Sigmoid colon (tissue), 7 donors: ENCODE data around the gene TAS2R43. TPM values are rescaled to one million over a fixed set of nuclear protein-coding genes. Genes with fewer than 3 reads are reported as not detected.
"Not testable (repeated sequence)": the region's sequence is repeated elsewhere in the genome, so short reads cannot be mapped to it uniquely, and the experiment has no call there.

Experiments
- DNase-seq: peaks from one replicate; pipeline ENCODE4 v3.0.0-alpha.2; 2019
- H3K27ac ChIP-seq, 4 donors: fragments of 200-600 bp; sonication (generic); one replicate each; pipeline ENCODE4 v1.5.1; 2016 to 2019; ENCODE audit warnings: mild to moderate bottlenecking in 1 of 4
- H3K27me3 ChIP-seq, 3 donors: fragments of 200-600 bp; sonication (generic); one replicate each; pipeline ENCODE4 v1.5.1; 2019; ENCODE audit warnings: mild to moderate bottlenecking in 1 of 3
- H3K36me3 ChIP-seq, 4 donors: fragments of 200-600 bp; sonication (generic); one replicate each; pipeline ENCODE4 v1.5.1; 2016 to 2019
- H3K4me1 ChIP-seq, 4 donors: fragments of 200-600 bp; sonication (generic); one replicate each; pipeline ENCODE4 v1.5.1; 2017 to 2019
- H3K4me3 ChIP-seq, 4 donors: fragments of 200-600 bp; sonication (generic); one replicate each; pipeline ENCODE4 v1.5.1; 2017 to 2019; ENCODE audit warnings: mild to moderate bottlenecking in 2 of 4, moderate library complexity in 1 of 4
- H3K9me3 ChIP-seq, 4 donors: fragments of 200-600 bp in 3 of 4; sonication (generic) in 3 of 4; one replicate each; pipeline versions ENCODE4 v1.5.1 to v1.6.1; 2013 to 2019
- EP300 ChIP-seq, 4 donors: sonication (generic); formaldehyde crosslinking; IDR thresholded peaks; one replicate each; pipeline ENCODE4 v1.6.1; 2017; ENCODE audit warnings: antibody characterized with exemption in 4 of 4
- POLR2A ChIP-seq, 2 donors: fragments of 450-650 bp; IDR thresholded peaks; one replicate each; pipeline ENCODE4 v1.6.1; 2016; ENCODE audit warnings: antibody characterized with exemption in 2 of 2, mild to moderate bottlenecking in 2 of 2, moderate library complexity in 2 of 2
- POLR2AphosphoS5 ChIP-seq, 4 donors: sonication (generic); formaldehyde crosslinking; IDR thresholded peaks; one replicate each; pipeline ENCODE4 v1.6.1; 2017; ENCODE audit warnings: antibody characterized with exemption in 4 of 4
- WGBS, 2 donors: extraction: QIAGEN DNeasy Blood & Tissue Kit; methylation state at CpG; one replicate each; pipeline ENCODE4 v1.1.7; 2013; 5-methylcytosine and 5-hydroxymethylcytosine counted together
- intact Hi-C: fragments of 100-400 bp; cut with DNase I; formaldehyde crosslinking; loops from one replicate; pipeline ENCODE4 v1.15.1; 2023
- polyA plus RNA-seq, 3 donors: library from polyadenylated mRNA; stranded (reverse); fragments of 200-250 nt; gene quantifications; one replicate each; pipeline ENCODE4 v1.2.3, GENCODE V29; 2013
- total RNA-seq, 4 donors: library from RNA; depleted of rRNA; stranded (reverse); fragments of >200 nt; gene quantifications; one replicate each; pipeline ENCODE4 v1.1.0, GENCODE V29; 2016
- TF ChIP-seq, protein P1 (sequence below), 4 experiments: fragments of 450-650 bp in 3 of 4; fragments of 200-600 bp in 1 of 4; IDR thresholded peaks; one replicate each; pipeline ENCODE4 v1.5.1; 2016 to 2019; ENCODE audit warnings: antibody characterized with exemption in 4 of 4, mild to moderate bottlenecking in 3 of 4, moderate library complexity in 2 of 4
- donor health status: healthy with polysubstance abuse.
- donor health status: Bipolar disorder and iron deficiency.
- donor health status: healthy.

The TAS2R43 gene
- total and polyA plus RNA-seq, 7 donors: 2.1 to 10.0 (median 3.6) TPM; not detected in 3

DNA sequence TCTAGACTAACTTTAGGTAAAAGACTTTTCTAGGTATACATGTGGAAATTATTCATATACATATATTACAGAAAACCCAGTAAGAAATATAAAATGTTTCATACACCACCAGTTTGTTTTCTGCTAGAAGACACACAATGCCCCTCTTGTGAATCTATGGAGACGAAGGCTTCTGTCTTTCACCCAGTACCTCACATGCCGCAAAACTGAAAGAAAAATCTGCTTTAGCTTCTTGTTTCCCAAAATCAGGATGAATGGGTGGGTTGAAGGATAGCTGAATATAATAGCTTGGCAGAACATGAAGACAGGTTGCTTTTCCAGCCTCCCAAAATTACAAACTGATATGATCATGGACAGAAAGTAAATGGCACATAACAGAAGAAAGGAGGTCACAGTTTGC lies 41.0 kb upstream of the TAS2R43 start:
- H3K27me3 ChIP-seq: no peaks in the 10 kb centered on the region
- DNase-seq: no peak
- 95 to 97% methylated on average over 2 of the region's 2 CpGs for WGBS, 2 donors
- H3K4me3 ChIP-seq: no peak overlapping the region
- H3K9me3 ChIP-seq: no peaks in the 10 kb centered on the region
- no peaks in the 10 kb centered on the region for H3K36me3 ChIP-seq
- H3K4me1 ChIP-seq: peaks cover 0 to 14% (median 2%) of the 10 kb centered on the region in 4 donors
- H3K27ac ChIP-seq: no peak overlapping the region
- intact Hi-C loops: no loop called here
- no peak for TF ChIP-seq POLR2AphosphoS5 (IDR thresholded peaks at IDR 0.05)
- TF ChIP-seq POLR2A (IDR thresholded peaks at IDR 0.05): no peak
- TF ChIP-seq, protein P1, sequence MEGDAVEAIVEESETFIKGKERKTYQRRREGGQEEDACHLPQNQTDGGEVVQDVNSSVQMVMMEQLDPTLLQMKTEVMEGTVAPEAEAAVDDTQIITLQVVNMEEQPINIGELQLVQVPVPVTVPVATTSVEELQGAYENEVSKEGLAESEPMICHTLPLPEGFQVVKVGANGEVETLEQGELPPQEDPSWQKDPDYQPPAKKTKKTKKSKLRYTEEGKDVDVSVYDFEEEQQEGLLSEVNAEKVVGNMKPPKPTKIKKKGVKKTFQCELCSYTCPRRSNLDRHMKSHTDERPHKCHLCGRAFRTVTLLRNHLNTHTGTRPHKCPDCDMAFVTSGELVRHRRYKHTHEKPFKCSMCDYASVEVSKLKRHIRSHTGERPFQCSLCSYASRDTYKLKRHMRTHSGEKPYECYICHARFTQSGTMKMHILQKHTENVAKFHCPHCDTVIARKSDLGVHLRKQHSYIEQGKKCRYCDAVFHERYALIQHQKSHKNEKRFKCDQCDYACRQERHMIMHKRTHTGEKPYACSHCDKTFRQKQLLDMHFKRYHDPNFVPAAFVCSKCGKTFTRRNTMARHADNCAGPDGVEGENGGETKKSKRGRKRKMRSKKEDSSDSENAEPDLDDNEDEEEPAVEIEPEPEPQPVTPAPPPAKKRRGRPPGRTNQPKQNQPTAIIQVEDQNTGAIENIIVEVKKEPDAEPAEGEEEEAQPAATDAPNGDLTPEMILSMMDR (IDR thresholded peaks at IDR 0.05): no peak
- no peak for TF ChIP-seq EP300 (IDR thresholded peaks at IDR 0.05)

DNA sequence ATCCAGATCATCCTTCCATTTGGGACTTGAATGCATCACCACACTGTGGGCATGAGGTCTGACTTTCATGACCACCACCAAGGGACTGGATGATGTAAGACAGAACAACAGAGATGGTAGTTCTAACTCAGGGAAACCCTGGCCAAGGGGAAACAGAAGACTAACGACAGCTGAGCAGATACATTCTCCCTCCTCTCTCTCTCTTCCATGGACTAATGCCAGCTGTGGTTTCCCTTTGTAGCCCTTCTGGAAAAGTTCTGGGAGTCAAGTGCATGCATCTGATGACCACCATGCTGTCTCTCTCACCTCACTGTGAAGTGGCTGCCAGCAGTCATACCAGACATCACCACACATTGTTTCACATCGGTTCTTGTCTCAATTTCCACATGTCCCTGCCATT lies 38.9 kb upstream of the TAS2R43 start:
- 0 to 67% methylated on average over 2 of the region's 2 CpGs for WGBS, 2 donors
- Histone ChIP-seq H3K27me3 (no peaks in the 10 kb centered on the region), H3K36me3 (no peaks in the 10 kb centered on the region), H3K4me1 (peaks cover 0 to 14% (median 0%) of the 10 kb centered on the region in 4 donors), H3K9me3 (no peaks in the 10 kb centered on the region), H3K4me3 (no peak overlapping the region), H3K27ac (no peak overlapping the region)
- TF ChIP-seq POLR2A (IDR thresholded peaks at IDR 0.05): no peak
- TF ChIP-seq POLR2AphosphoS5 (IDR thresholded peaks at IDR 0.05): no peak
- TF ChIP-seq EP300 (IDR thresholded peaks at IDR 0.05): no peak
- TF ChIP-seq, protein P1 (IDR thresholded peaks at IDR 0.05): no peak
- no peak for DNase-seq
- intact Hi-C loops: no loop called here

- H3K4me3 ChIP-seq: no peak overlapping the region
- peaks cover 0 to 14% (median 0%) of the 10 kb centered on the region in 4 donors for H3K4me1 ChIP-seq
- intact Hi-C loops: no loop called here
- no peaks in the 10 kb centered on the region for H3K36me3 ChIP-seq
- WGBS, 2 donors: 97 to 98% methylated on average over 3 of the region's 3 CpGs
- no peak for DNase-seq
- H3K27ac ChIP-seq: no peak overlapping the region
- no peaks in the 10 kb centered on the region for H3K27me3 ChIP-seq
- TF ChIP-seq POLR2AphosphoS5 (IDR thresholded peaks at IDR 0.05) (no peak), POLR2A (IDR thresholded peaks at IDR 0.05) (no peak), EP300 (IDR thresholded peaks at IDR 0.05) (no peak)
- TF ChIP-seq, protein P1 (IDR thresholded peaks at IDR 0.05): no peak
- no peaks in the 10 kb centered on the region for H3K9me3 ChIP-seq
Measured at GRCh38 chr12:11130382-11130781, 38.3 kb upstream of the TAS2R43 start.

DNA sequence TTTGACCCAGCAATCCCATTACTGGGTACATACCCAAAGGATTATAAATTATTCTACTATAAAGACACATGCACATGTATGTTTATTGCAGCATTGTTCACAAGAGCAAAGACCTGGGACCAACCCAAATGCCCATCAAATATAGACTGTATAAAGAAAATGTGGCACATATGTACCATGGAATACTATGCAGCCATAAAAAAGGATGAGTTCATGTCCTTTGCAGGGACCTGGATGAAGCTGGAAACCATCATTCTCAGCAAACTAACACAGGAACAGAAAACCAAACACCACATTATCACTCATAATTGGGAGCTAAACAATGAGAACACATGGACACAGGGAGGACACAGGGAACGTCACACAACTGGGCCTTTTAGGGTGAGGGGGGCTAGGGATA lies 22.0 kb upstream of the TAS2R43 start:
- intact Hi-C loops, DNase-seq, H3K36me3 ChIP-seq, H3K9me3 ChIP-seq, H3K27ac ChIP-seq, H3K4me1 ChIP-seq, H3K4me3 ChIP-seq, H3K27me3 ChIP-seq: not testable (repeated sequence)
- 98 to 100% methylated on average over 1 of the region's 1 CpG for WGBS, 2 donors

- 82 to 93% methylated on average over 1 of the region's 1 CpG for WGBS, 2 donors
- H3K36me3 ChIP-seq, intact Hi-C loops, H3K27ac ChIP-seq, H3K4me3 ChIP-seq, H3K4me1 ChIP-seq, H3K27me3 ChIP-seq, H3K9me3 ChIP-seq, DNase-seq: not testable (repeated sequence)
Measured at GRCh38 chr12:11111213-11111612, 19.1 kb upstream of the TAS2R43 start.

DNA sequence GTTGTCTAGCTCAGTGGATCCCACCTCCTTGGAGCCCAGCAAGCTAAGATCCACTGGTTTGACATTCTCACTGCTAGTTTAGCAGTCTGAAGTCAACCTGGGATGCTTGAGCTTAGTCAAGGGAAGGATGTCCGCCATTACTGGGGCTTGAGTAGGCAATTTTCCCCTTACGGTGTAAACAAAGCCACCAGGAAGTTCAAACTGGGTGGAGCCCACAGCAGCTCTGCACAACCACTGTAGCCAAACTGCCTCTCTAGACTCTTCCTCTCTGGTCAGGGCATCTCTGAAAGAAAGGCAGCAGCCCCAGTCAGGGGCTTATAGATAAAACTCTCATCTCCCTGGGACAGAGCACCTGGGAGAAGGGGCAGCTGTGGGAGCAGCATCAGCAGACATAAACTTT lies 16.7 kb upstream of the TAS2R43 start:
- 85 to 92% methylated on average over 2 of the region's 2 CpGs for WGBS, 2 donors

More for the DNA sequence above, 16.7 kb upstream of the TAS2R43 start:
- Histone ChIP-seq H3K27ac (no peak overlapping the region), H3K4me1 (no peaks in the 10 kb centered on the region), H3K4me3 (no peak overlapping the region), H3K27me3 (no peaks in the 10 kb centered on the region), H3K36me3 (no peaks in the 10 kb centered on the region), H3K9me3 (peaks cover 0 to 2% (median 0%) of the 10 kb centered on the region in 4 donors)
- TF ChIP-seq, protein P1 (IDR thresholded peaks at IDR 0.05): no peak
- no peak for TF ChIP-seq POLR2AphosphoS5 (IDR thresholded peaks at IDR 0.05)
- TF ChIP-seq POLR2A (IDR thresholded peaks at IDR 0.05): no peak
- TF ChIP-seq EP300 (IDR thresholded peaks at IDR 0.05): no peak
- intact Hi-C loops: no loop called here
- no peak for DNase-seq
